ENCODE results near the gene KCNK1. TPM values are rescaled to one million over a fixed set of nuclear protein-coding genes. Genes with fewer than 3 reads are reported as not detected.

The KCNK1 gene
- total RNA-seq, 1 experiment from 2014 or later, result not detected

- Histone ChIP-seq H3K27me3 (replicated peaks; ENCODE audit: control insufficient read depth, insufficient read depth, low read length) (no peaks in the 10 kb centered on the region), H3K9me3 (no peaks in the 10 kb centered on the region), H3K4me3 (ENCODE audit: low read depth, low read length) (no peak overlapping the region), H3K4me1 (no peaks in the 10 kb centered on the region), H3K36me3 (ENCODE audit: control insufficient read depth, insufficient read depth, low read length) (no peaks in the 10 kb centered on the region)
- POLR2A ChIA-PET, result no interaction called here
- TF ChIP-seq, protein P1, sequence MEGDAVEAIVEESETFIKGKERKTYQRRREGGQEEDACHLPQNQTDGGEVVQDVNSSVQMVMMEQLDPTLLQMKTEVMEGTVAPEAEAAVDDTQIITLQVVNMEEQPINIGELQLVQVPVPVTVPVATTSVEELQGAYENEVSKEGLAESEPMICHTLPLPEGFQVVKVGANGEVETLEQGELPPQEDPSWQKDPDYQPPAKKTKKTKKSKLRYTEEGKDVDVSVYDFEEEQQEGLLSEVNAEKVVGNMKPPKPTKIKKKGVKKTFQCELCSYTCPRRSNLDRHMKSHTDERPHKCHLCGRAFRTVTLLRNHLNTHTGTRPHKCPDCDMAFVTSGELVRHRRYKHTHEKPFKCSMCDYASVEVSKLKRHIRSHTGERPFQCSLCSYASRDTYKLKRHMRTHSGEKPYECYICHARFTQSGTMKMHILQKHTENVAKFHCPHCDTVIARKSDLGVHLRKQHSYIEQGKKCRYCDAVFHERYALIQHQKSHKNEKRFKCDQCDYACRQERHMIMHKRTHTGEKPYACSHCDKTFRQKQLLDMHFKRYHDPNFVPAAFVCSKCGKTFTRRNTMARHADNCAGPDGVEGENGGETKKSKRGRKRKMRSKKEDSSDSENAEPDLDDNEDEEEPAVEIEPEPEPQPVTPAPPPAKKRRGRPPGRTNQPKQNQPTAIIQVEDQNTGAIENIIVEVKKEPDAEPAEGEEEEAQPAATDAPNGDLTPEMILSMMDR (IDR thresholded peaks at IDR 0.05; ENCODE audit: insufficient read depth in 1 of 2, low read depth in 1 of 2, low read length in 1 of 2, severe bottlenecking in 1 of 2, unreplicated experiment in 1 of 2), result no peak
- H3K4me3 Mint-ChIP-seq (ENCODE audit: unreplicated experiment), result no peak overlapping the region
- intact Hi-C loops (cut with micrococcal nuclease; ENCODE audit: unreplicated experiment), result no loop called here
- BruUV-seq (replicated peaks), result no TSS peak
- no peaks in the 10 kb centered on the region for H3K36me3 Mint-ChIP-seq (ENCODE audit: insufficient read depth, unreplicated experiment)
- no peak for DNase-seq
- no peaks in the 10 kb centered on the region for H3K9me3 Mint-ChIP-seq (ENCODE audit: unreplicated experiment)
- no peaks in the 10 kb centered on the region for H3K4me1 Mint-ChIP-seq (ENCODE audit: low read depth, unreplicated experiment)
- no peak overlapping the region for H3K27ac Mint-ChIP-seq (ENCODE audit: unreplicated experiment)
- H3K27me3 Mint-ChIP-seq (ENCODE audit: insufficient read depth, unreplicated experiment), result peaks cover 4% of the 10 kb centered on the region
- CTCF ChIA-PET, result no interaction called here
These were observed 94.2 kb downstream of the KCNK1 start for GRCh38 chr1:233707880-233708815.

DNA sequence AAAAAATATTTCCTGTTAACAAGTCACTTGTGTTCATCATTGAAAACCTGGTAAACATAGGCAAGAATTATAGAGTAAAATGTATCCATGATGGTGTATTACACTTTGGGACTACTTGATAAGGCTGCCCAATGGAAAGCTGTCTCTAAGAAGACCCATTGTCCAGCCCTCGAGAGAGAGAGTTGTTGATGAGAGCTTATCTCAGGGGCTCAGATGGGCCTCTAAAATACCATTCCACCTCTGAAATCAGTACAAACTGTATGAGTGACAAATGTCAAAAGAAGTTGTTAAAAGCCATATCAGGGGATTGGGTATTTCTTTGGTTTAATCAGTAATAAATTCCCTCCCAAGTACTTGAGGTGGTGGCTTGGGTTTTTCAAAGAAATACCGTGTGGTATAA, 96.1 kb downstream of the KCNK1 start:
- Histone ChIP-seq H3K36me3 (ENCODE audit: control insufficient read depth, insufficient read depth, low read length) (no peaks in the 10 kb centered on the region), H3K9me3 (no peaks in the 10 kb centered on the region), H3K4me3 (ENCODE audit: low read depth, low read length) (no peak overlapping the region), H3K4me1 (no peaks in the 10 kb centered on the region), H3K27me3 (replicated peaks; ENCODE audit: control insufficient read depth, insufficient read depth, low read length) (no peaks in the 10 kb centered on the region)
- peaks cover 3% of the 10 kb centered on the region for H3K27me3 Mint-ChIP-seq (ENCODE audit: insufficient read depth, unreplicated experiment)
- TF ChIP-seq, protein P1 (IDR thresholded peaks at IDR 0.05; ENCODE audit: insufficient read depth in 1 of 2, low read depth in 1 of 2, low read length in 1 of 2, severe bottlenecking in 1 of 2, unreplicated experiment in 1 of 2), result no peak
- intact Hi-C loops (cut with micrococcal nuclease; ENCODE audit: unreplicated experiment), result no loop called here
- CTCF ChIA-PET, result no interaction called here
- H3K4me3 Mint-ChIP-seq (ENCODE audit: unreplicated experiment), result no peak overlapping the region
- no peak overlapping the region for H3K27ac Mint-ChIP-seq (ENCODE audit: unreplicated experiment)
- no peaks in the 10 kb centered on the region for H3K36me3 Mint-ChIP-seq (ENCODE audit: insufficient read depth, unreplicated experiment)
- no peak for DNase-seq
- H3K9me3 Mint-ChIP-seq (ENCODE audit: unreplicated experiment), result no peaks in the 10 kb centered on the region
- no peaks in the 10 kb centered on the region for H3K4me1 Mint-ChIP-seq (ENCODE audit: low read depth, unreplicated experiment)
- POLR2A ChIA-PET, result no interaction called here
- BruUV-seq (replicated peaks), result no TSS peak

- no peaks in the 10 kb centered on the region for H3K4me1 ChIP-seq
- intact Hi-C loops (cut with micrococcal nuclease; ENCODE audit: unreplicated experiment), result no loop called here
These were observed 96.6 kb downstream of the KCNK1 start for GRCh38 chr1:233710507-233710906.

More at GRCh38 chr1:233710507-233710906, 96.6 kb downstream of the KCNK1 start:
- Mint-ChIP-seq H3K9me3 (ENCODE audit: unreplicated experiment) (no peaks in the 10 kb centered on the region), H3K4me1 (ENCODE audit: low read depth, unreplicated experiment) (no peaks in the 10 kb centered on the region), H3K4me3 (ENCODE audit: unreplicated experiment) (no peak overlapping the region), H3K27me3 (ENCODE audit: insufficient read depth, unreplicated experiment) (peaks cover 3% of the 10 kb centered on the region), H3K27ac (ENCODE audit: unreplicated experiment) (no peak overlapping the region), H3K36me3 (ENCODE audit: insufficient read depth, unreplicated experiment) (no peaks in the 10 kb centered on the region)
- Histone ChIP-seq H3K27me3 (replicated peaks; ENCODE audit: control insufficient read depth, insufficient read depth, low read length) (no peaks in the 10 kb centered on the region), H3K4me3 (ENCODE audit: low read depth, low read length) (no peak overlapping the region), H3K9me3 (no peaks in the 10 kb centered on the region), H3K36me3 (ENCODE audit: control insufficient read depth, insufficient read depth, low read length) (no peaks in the 10 kb centered on the region)
- no TSS peak for BruUV-seq (replicated peaks)
- TF ChIP-seq, protein P1 (IDR thresholded peaks at IDR 0.05; ENCODE audit: insufficient read depth in 1 of 2, low read depth in 1 of 2, low read length in 1 of 2, severe bottlenecking in 1 of 2, unreplicated experiment in 1 of 2), result no peak
- DNase-seq, result no peak
- ChIA-PET POLR2A (no interaction called here), CTCF (no interaction called here)
